ENCODE results near the gene FGF14.

GRCh38 chr13:101703081-101703480 lies 698.8 kb downstream of the FGF14 start:
- TF ChIP-seq CTCF (IDR thresholded peaks at IDR 0.05) (no peak), POLR2A (IDR thresholded peaks at IDR 0.05) (no peak), POLR2AphosphoS5 (IDR thresholded peaks at IDR 0.05) (no peak)
